CD1c-positive myeloid dendritic cell (primary cell): ENCODE data around the gene NRP1.

Experiments used
- DNase-seq: peaks from one replicate; pipeline ENCODE4 v3.0.0-alpha.2; 2016; ENCODE audit errors: extremely low spot score

The NRP1 gene

GRCh38 chr10:33290321-33291052, 44.0 kb downstream of the NRP1 start:
- DNase-seq, result no peak

DNA sequence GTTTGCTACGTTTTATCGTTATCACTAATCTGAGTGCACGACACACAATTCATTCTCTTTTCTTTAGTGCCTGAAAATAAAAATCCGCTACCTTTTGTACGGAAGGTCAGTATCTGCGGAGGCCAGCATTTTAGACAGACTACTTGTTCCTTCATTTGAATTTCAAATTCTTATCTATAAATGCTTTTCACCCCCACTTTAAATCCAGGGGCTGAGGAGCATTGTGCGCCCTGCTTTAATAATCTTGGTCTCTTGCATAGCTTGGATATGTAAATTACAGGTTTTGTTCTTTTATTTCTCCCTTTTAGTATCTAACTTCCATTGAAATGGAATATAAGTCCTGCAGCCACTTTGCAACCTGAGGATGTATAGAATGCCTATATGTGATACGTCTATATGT, 44.7 kb downstream of the NRP1 start:
- DNase-seq, result no peak

GRCh38 chr10:33288127-33288526, 46.3 kb downstream of the NRP1 start:
- no peak for DNase-seq

- DNase-seq, result no peak
These were observed 47.4 kb downstream of the NRP1 start for GRCh38 chr10:33287112-33287511.

GRCh38 chr10:33286157-33286934, 48.1 kb downstream of the NRP1 start:
- no peak for DNase-seq

DNA sequence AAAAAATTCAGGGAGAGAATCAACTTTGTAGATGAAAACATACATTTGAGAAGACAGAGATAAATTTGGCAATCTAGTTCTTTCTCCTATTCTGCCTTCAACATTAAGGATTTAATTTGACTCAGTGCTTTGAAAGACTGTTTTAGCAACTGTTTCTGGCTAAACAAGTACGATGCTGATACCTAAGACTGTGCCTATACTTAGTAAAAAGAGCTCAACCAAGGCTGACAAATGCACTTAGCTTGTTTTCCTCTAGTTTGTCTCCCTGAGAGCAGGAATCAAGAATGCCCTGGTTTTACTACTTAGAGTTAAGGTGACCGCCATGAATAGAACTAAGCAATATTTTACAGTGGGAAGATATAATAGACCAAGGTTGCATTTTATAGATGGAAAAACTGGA, 49.5 kb downstream of the NRP1 start:
- no peak for DNase-seq

- no peak for DNase-seq
These were observed 54.5 kb downstream of the NRP1 start for GRCh38 chr10:33279811-33280602.

DNA sequence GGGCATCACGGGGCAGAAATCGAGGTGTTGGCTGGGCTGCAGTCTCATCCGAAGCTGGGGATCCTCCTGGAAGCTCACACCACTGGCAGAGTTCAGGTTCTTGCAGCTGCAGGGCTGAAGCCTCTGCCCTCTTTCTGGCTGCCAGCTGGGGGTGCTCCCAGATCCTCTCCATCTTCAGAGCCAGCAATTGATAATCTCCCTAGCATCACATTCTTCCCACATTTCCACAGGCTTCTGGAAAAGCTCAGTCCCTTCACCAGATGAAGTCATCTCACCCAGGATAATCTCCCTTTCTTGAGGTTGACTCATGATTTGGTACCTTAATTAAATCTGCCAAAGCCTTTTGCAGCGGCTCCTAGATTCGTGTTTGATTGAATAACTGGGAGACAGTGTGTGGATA, 55.2 kb downstream of the NRP1 start:
- DNase-seq, result no peak

GRCh38 chr10:33278198-33278597, 56.3 kb downstream of the NRP1 start:
- no peak for DNase-seq

DNA sequence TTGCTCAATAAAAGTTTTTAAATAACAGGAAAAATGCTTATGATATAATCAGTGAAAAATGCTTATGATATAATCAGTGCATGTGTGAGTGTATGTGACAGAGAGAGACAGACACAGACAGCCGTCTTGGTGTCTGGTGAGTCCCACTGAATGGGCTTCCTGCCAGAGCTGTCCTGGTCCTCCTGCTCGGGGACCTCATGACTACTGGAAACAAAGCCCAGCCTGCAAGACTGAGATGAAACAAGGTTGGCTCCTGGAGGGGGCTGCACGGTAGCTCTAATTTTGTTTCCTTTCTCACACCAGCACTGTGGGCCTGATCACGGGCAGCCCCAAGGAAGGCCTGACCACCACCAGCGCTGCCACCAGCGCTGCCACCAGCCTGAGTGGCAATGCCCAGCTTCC, 57.3 kb downstream of the NRP1 start:
- DNase-seq, result no peak

GRCh38 chr10:33276282-33276923, 58.1 kb downstream of the NRP1 start:
- DNase-seq, result no peak

- no peak for DNase-seq
These were observed 60.2 kb downstream of the NRP1 start for GRCh38 chr10:33274096-33274785.

DNA sequence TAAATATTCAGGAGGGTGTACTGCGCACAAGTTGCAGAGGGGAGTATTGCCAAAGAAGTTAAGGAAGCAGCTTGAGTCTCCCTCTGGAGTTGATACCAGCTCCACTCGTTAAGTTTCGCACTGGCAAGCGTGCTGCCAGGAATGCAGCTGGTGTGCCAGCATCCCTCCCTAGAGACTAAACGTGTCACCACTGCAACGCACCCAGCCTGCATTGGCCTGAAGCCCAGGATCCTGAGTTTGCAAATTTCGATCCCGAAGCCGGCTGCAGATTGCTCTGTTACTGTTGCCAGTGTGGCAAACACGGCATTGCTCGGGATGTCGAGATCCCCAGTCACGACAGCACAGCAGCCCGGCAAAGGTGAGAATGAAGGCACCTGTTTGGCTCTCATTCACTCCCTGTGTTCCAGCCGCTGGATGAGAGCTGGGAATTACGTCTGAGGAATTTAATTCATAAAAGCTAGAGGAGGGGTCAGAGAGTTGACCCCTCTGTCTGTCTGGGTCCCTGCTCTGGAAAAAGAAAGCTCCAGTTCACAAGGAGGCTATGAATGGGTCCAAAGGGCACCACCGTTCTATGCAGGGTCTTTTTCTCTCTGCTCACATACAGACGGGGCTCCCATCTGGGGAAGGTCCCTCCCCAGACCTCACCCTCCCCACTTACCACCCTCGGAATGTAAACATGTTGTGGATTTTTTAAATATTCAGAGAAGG, 61.0 kb downstream of the NRP1 start:
- no peak for DNase-seq

- no peak for DNase-seq
These were observed 61.8 kb downstream of the NRP1 start for GRCh38 chr10:33272635-33273034.

DNA sequence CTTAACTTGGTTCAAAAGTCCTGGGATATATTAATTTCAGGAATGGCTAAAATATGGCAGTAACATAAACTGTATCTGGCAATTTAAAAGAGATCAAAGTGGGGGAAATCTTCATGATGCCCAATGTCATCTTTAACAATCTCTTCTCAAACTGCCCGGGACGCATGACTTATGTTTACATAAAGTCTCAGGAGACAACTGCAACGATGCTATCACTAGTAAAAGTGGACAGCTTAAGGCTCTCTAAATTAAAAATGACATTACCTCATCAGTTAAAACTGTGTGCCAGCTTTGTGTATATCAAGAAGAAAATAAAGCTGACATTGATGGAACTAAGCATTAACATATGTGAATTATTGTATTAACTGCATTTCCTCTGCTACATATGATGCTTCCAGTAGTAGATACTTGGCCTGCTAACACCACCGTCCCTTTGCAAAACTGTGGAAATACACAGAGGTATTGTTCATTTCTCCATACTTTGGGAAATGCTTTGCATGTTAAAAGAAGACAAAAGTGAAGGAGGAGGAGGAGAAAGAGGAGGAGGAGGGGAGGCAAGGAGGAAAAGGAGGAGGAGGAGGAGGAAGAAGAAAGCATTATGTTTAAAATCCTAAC, 62.4 kb downstream of the NRP1 start:
- DNase-seq, result no peak

- DNase-seq, result no peak
These were observed 63.5 kb downstream of the NRP1 start for GRCh38 chr10:33270971-33271370.

DNA sequence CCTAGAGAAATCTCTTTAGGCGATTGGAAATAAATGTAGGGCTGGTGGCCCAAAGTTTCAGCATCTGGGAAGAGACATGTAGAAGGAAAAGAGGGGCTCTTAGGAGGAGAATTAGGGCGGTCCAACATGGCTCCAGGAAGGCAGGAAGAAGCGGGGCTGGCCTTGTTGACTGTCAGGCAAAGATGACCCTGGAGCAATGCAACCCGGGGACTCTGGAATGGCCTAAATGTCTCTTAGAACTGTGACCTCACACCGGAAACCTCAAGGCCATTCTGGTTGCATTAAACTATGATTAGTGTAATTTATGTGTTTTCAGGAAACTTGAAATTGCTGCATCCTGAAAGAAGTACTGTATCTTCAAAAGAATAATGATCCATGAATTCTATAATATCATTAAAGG, 66.8 kb downstream of the NRP1 start:
- DNase-seq, result no peak

GRCh38 chr10:33265621-33266020, 68.8 kb downstream of the NRP1 start:
- no peak for DNase-seq

DNA sequence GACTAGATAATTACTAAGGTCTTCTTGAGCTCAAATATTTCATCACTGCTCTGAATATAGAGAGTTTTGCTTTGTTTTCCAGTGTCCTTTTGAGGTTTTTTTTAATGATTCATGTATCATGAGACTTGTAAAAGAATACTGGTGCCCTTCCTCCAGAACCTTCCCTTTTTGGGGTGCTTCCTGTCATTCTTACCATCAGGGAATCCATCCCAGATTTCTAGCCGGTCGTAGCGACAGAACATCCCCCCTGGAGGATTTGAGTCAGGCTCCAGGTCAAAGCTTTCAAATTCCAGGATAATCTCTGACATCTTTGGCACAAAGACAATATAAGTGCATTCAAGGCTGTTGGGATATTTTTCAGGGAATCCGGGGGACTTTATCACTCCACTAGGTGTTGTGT, 71.0 kb downstream of the NRP1 start:
- DNase-seq, result no peak

- DNase-seq, result no peak
These were observed 71.6 kb downstream of the NRP1 start for GRCh38 chr10:33262871-33263270.
